ENCODE results near the gene TPCN1. TPM values are rescaled to one million over a fixed set of nuclear protein-coding genes. Genes with fewer than 3 reads are reported as not detected.

Gene TPCN1
- polyA plus RNA-seq, 1 of the 3 experiments (the other 2 are of a cell fraction): 15.7 TPM

DNA sequence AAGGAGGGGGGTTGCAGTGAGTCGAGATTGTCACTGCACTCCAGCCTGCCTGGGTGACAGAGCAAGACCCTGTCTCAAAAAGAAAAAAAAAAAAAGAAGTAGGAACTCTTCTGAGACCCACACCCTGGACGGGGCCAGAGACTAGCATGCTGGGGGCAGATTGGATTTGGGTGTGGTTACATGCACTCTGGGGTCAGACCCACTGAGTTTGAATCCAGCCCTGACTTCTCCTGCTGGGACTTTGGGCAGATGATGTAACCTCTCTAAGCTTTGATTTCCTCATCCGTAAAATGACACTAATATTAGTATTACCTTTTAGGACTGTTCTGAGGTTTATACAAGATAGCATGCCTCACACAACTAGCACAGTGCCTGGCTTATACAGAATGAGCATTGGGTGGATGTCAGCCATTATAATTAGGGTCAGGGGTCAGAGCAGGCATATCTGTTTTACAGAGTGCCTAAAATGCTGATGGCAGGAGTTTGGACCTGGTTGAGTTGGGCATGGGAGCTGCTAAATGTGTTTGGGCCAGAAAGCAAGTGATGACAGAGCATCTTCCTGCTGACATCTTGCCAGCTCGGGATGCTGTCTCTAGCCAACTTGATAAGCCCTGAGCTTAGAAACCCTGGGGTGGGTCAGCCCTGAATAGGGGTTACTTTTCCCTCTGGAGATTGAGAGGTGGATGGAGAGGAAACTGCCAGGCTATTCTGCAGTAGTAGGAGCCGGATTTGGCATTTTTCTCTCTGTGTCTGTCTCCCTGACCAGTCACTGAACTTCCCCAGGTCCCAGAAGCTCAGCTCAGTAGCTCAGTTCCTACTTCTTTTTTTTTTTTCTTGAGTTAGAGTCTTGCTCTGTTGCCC is 15.5 kb downstream of the TPCN1 start:
- CTCF ChIA-PET: interaction anchor here (0.8 to 1.3 kb wide), 4 partner anchors 12 to 77 kb away, joined by 3 read pairs; a partner anchor contains a TSS
- no peak for DNase-seq
- Histone ChIP-seq H3K27ac (ENCODE audit: low read depth in 2 of 2, low read length in 1 of 2) (no peak overlapping the region), H3K4me3 (ENCODE audit: low read depth in 2 of 2, low read length in 1 of 2) (no peak overlapping the region), H3K9me3 (no peaks in the 10 kb centered on the region), H2AFZ (ENCODE audit: low read depth) (no peak overlapping the region), H3K36me3 (replicated peaks in 1 of 2; ENCODE audit: control insufficient read depth in 1 of 2, insufficient read depth in 2 of 2, low read length in 1 of 2) (peaks cover 0 to 2% of the 10 kb centered on the region in 2 experiments), H3F3A (replicated peaks; ENCODE audit: insufficient read depth) (peaks cover under 1% of the 10 kb centered on the region), H3K4me1 (ENCODE audit: control insufficient read depth in 1 of 2, insufficient read depth in 2 of 2, low read depth in 1 of 2, low read length in 1 of 2) (peaks cover 10 to 14% of the 10 kb centered on the region in 2 experiments; a peak in 2 of 4 replicates), H4K20me1 (ENCODE audit: insufficient read depth) (no peaks in the 10 kb centered on the region), H3K9ac (no peak overlapping the region), H3K4me2 (no peak overlapping the region), H3K27me3 (ENCODE audit: insufficient read depth) (no peaks in the 10 kb centered on the region), H3K9me2 (no peaks in the 10 kb centered on the region), H3K79me2 (ENCODE audit: insufficient read depth) (no peaks in the 10 kb centered on the region)
- WGBS (ENCODE audit: low lambda C conversion rate): 92% methylated on average over 5 of the region's 5 CpGs
- POLR2A ChIA-PET: no interaction called here
- TF ChIP-seq FOXJ3 (CRISPR knock-in tag; IDR thresholded peaks at IDR 0.05) (no peak), RAD21 (IDR thresholded peaks at IDR 0.05; ENCODE audit: low read length) (no peak), GABPA (IDR thresholded peaks at IDR 0.05; ENCODE audit: low read depth) (no peak), TEAD4 (IDR thresholded peaks at IDR 0.05; ENCODE audit: borderline replicate concordance, insufficient read depth) (no peak), MXI1 (IDR thresholded peaks at IDR 0.05; ENCODE audit: low read depth, low read length) (no peak), RCOR1 (IDR thresholded peaks at IDR 0.05; ENCODE audit: low read length) (no peak), TCF12 (IDR thresholded peaks at IDR 0.05) (no peak), YY1 (IDR thresholded peaks at IDR 0.05; ENCODE audit: low read depth) (no peak), POLR2AphosphoS5 (IDR thresholded peaks at IDR 0.05; ENCODE audit: low read depth, low read length) (no peak)
- TF ChIP-seq, protein P1, sequence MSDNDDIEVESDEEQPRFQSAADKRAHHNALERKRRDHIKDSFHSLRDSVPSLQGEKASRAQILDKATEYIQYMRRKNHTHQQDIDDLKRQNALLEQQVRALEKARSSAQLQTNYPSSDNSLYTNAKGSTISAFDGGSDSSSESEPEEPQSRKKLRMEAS (IDR thresholded peaks at IDR 0.05; ENCODE audit: low read depth): no peak
- TF ChIP-seq, protein P2, sequence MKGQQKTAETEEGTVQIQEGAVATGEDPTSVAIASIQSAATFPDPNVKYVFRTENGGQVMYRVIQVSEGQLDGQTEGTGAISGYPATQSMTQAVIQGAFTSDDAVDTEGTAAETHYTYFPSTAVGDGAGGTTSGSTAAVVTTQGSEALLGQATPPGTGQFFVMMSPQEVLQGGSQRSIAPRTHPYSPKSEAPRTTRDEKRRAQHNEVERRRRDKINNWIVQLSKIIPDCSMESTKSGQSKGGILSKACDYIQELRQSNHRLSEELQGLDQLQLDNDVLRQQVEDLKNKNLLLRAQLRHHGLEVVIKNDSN (IDR thresholded peaks at IDR 0.05; ENCODE audit: borderline replicate concordance, low read depth): no peak
- TF ChIP-seq, protein P3, sequence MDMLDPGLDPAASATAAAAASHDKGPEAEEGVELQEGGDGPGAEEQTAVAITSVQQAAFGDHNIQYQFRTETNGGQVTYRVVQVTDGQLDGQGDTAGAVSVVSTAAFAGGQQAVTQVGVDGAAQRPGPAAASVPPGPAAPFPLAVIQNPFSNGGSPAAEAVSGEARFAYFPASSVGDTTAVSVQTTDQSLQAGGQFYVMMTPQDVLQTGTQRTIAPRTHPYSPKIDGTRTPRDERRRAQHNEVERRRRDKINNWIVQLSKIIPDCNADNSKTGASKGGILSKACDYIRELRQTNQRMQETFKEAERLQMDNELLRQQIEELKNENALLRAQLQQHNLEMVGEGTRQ (IDR thresholded peaks at IDR 0.05; ENCODE audit: borderline replicate concordance, low read depth, low read length): no peak
- TF ChIP-seq, protein P4, sequence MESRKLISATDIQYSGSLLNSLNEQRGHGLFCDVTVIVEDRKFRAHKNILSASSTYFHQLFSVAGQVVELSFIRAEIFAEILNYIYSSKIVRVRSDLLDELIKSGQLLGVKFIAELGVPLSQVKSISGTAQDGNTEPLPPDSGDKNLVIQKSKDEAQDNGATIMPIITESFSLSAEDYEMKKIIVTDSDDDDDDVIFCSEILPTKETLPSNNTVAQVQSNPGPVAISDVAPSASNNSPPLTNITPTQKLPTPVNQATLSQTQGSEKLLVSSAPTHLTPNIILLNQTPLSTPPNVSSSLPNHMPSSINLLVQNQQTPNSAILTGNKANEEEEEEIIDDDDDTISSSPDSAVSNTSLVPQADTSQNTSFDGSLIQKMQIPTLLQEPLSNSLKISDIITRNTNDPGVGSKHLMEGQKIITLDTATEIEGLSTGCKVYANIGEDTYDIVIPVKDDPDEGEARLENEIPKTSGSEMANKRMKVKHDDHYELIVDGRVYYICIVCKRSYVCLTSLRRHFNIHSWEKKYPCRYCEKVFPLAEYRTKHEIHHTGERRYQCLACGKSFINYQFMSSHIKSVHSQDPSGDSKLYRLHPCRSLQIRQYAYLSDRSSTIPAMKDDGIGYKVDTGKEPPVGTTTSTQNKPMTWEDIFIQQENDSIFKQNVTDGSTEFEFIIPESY (IDR thresholded peaks at IDR 0.05; ENCODE audit: borderline replicate concordance, low read depth): no peak
